ENCODE data around the gene TMEM254.

- no peak for TF ChIP-seq EZH2phosphoT487 (conservative IDR thresholded peaks at IDR 0.05; ENCODE audit: low read length)
- TF ChIP-seq CTCF (IDR thresholded peaks at IDR 0.05; ENCODE audit: insufficient read depth, low read length, poor library complexity, severe bottlenecking): no peak
Observed at GRCh38 chr10:80077869-80078447, 507 bp upstream of the TMEM254 start.
